DND-41 (cell line): ENCODE results near the gene PLXNA4.

Source experiments
- ATAC-seq: fragments of 200-7000 bp; cut with Tn5 transposase; 3 replicates; pipeline ENCODE4 v1.9.1; 2021; ENCODE audit warnings: low read depth; ENCODE audit not compliant: insufficient read depth
- DNase-seq: peaks from one replicate; pipeline ENCODE4 v3.0.0-alpha.2; 2020
- H2AFZ ChIP-seq: 2 replicates; pipeline ENCODE4 v1.6.0; 2012; ENCODE audit warnings: low read depth, low read length
- H3K27ac ChIP-seq: 2 replicates; pipeline ENCODE4 v1.5.1; 2012; ENCODE audit warnings: low read length, inconsistent platforms
- H3K27me3 ChIP-seq: fragments of 200-600 bp; sonication (generic); 2 replicates; pipeline ENCODE4 v1.6.0; 2012; ENCODE audit warnings: low read length, mild to moderate bottlenecking, inconsistent platforms; ENCODE audit not compliant: insufficient read depth, poor library complexity
- H3K36me3 ChIP-seq: 2 replicates; pipeline ENCODE4 v1.5.1; 2012; ENCODE audit warnings: low read length, inconsistent platforms; ENCODE audit not compliant: insufficient read depth
- H3K4me1 ChIP-seq: 2 replicates; pipeline ENCODE4 v1.5.1; 2012; ENCODE audit warnings: mild to moderate bottlenecking, low read length; ENCODE audit not compliant: insufficient read depth
- H3K4me2 ChIP-seq: 2 replicates; pipeline ENCODE4 v1.6.0; 2012; ENCODE audit warnings: mild to moderate bottlenecking, moderate library complexity, low read length, inconsistent platforms; ENCODE audit not compliant: insufficient read depth
- H3K4me3 ChIP-seq, 2 experiments: fragments of 200-600 bp in 1 of 2; shearing (Covaris generic) in 1 of 2; 2 replicates each; pipeline ENCODE4 v1.5.1; 2012 to 2016; ENCODE audit warnings: inconsistent platforms in 2 of 2, low read length in 2 of 2, mild to moderate bottlenecking in 2 of 2, low read depth in 1 of 2, moderate library complexity in 1 of 2
- H3K79me2 ChIP-seq: 2 replicates; pipeline ENCODE4 v1.6.0; 2012; ENCODE audit warnings: low read length, inconsistent platforms; ENCODE audit not compliant: insufficient read depth
- H3K9ac ChIP-seq: 2 replicates; pipeline ENCODE4 v1.6.0; 2012; ENCODE audit warnings: low read depth, mild to moderate bottlenecking, inconsistent platforms, low read length, moderate library complexity
- H3K9me3 ChIP-seq: 2 replicates; pipeline ENCODE4 v1.5.1; 2012; ENCODE audit warnings: low read length, moderate library complexity, mild to moderate bottlenecking, inconsistent platforms; ENCODE audit not compliant: insufficient read depth, severe bottlenecking
- H4K20me1 ChIP-seq: 2 replicates; pipeline ENCODE4 v1.6.0; 2012; ENCODE audit warnings: low read length; ENCODE audit not compliant: insufficient read depth
- EZH2 ChIP-seq: IDR thresholded peaks from 3 replicates; pipeline ENCODE4 v1.6.1; 2012; ENCODE audit warnings: borderline replicate concordance, low read depth, mild to moderate bottlenecking, moderate library complexity, low read length, inconsistent platforms; ENCODE audit not compliant: severe bottlenecking
- TF ChIP-seq, protein P1 (sequence below): IDR thresholded peaks from 2 replicates; pipeline ENCODE4 v1.5.1; 2012; ENCODE audit warnings: borderline replicate concordance, low read length, moderate library complexity, mild to moderate bottlenecking; ENCODE audit not compliant: poor library complexity, severe bottlenecking; ENCODE audit errors: extremely low read depth

The PLXNA4 gene

GRCh38 chr7:132100981-132101380 is 475.3 kb downstream of the PLXNA4 start:
- Histone ChIP-seq H3K4me2 (no peak overlapping the region), H3K27ac (no peak overlapping the region), H3K9me3 (no peaks in the 10 kb centered on the region), H3K9ac (no peak overlapping the region), H3K27me3 (peaks cover 7% of the 10 kb centered on the region), H3K4me3 (no peak overlapping the region), H3K79me2 (no peaks in the 10 kb centered on the region), H3K4me1 (no peaks in the 10 kb centered on the region), H3K36me3 (no peaks in the 10 kb centered on the region), H4K20me1 (no peaks in the 10 kb centered on the region; the same call in 1 of the 2 replicates), H2AFZ (no peak overlapping the region)
- no peak for TF ChIP-seq EZH2
- TF ChIP-seq, protein P1, sequence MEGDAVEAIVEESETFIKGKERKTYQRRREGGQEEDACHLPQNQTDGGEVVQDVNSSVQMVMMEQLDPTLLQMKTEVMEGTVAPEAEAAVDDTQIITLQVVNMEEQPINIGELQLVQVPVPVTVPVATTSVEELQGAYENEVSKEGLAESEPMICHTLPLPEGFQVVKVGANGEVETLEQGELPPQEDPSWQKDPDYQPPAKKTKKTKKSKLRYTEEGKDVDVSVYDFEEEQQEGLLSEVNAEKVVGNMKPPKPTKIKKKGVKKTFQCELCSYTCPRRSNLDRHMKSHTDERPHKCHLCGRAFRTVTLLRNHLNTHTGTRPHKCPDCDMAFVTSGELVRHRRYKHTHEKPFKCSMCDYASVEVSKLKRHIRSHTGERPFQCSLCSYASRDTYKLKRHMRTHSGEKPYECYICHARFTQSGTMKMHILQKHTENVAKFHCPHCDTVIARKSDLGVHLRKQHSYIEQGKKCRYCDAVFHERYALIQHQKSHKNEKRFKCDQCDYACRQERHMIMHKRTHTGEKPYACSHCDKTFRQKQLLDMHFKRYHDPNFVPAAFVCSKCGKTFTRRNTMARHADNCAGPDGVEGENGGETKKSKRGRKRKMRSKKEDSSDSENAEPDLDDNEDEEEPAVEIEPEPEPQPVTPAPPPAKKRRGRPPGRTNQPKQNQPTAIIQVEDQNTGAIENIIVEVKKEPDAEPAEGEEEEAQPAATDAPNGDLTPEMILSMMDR: no peak
- DNase-seq (no peak), ATAC-seq (no peak)

- Histone ChIP-seq H3K79me2 (no peaks in the 10 kb centered on the region), H3K9me3 (no peaks in the 10 kb centered on the region), H2AFZ (no peak overlapping the region), H3K9ac (no peak overlapping the region), H3K4me3 (no peak overlapping the region), H3K27ac (no peak overlapping the region), H3K4me1 (no peaks in the 10 kb centered on the region), H3K36me3 (no peaks in the 10 kb centered on the region), H4K20me1 (no peaks in the 10 kb centered on the region; the same call in 1 of the 2 replicates), H3K4me2 (no peak overlapping the region), H3K27me3 (peaks cover 7% of the 10 kb centered on the region)
- DNase-seq (no peak), ATAC-seq (no peak)
- no peak for TF ChIP-seq EZH2
- TF ChIP-seq, protein P1: no peak
Measured at GRCh38 chr7:132100483-132100882, 475.8 kb downstream of the PLXNA4 start.

GRCh38 chr7:132099163-132099562 is 477.1 kb downstream of the PLXNA4 start:
- no peak for DNase-seq
- Histone ChIP-seq H2AFZ (no peak overlapping the region), H3K4me3 (no peak overlapping the region), H3K4me2 (no peak overlapping the region), H3K27ac (no peak overlapping the region), H3K36me3 (no peaks in the 10 kb centered on the region), H3K79me2 (no peaks in the 10 kb centered on the region), H4K20me1 (no peaks in the 10 kb centered on the region; the same call in 1 of the 2 replicates), H3K9me3 (no peaks in the 10 kb centered on the region), H3K4me1 (no peaks in the 10 kb centered on the region), H3K9ac (no peak overlapping the region), H3K27me3 (peaks cover 7% of the 10 kb centered on the region)
- no peak for TF ChIP-seq EZH2
- TF ChIP-seq, protein P1: no peak
- no peak for ATAC-seq

GRCh38 chr7:132098327-132098726 is 477.9 kb downstream of the PLXNA4 start:
- peaks cover 7% of the 10 kb centered on the region for H3K27me3 ChIP-seq
- TF ChIP-seq, protein P1: no peak
- TF ChIP-seq EZH2: no peak
- H4K20me1 ChIP-seq: no peaks in the 10 kb centered on the region; the same call in 1 of the 2 replicates
- DNase-seq (no peak), ATAC-seq (no peak)
- no peak overlapping the region for H3K4me3 ChIP-seq
- H2AFZ ChIP-seq: no peak overlapping the region
- H3K27ac ChIP-seq: no peak overlapping the region
- H3K4me2 ChIP-seq: no peak overlapping the region
- no peaks in the 10 kb centered on the region for H3K4me1 ChIP-seq
- no peaks in the 10 kb centered on the region for H3K9me3 ChIP-seq
- H3K9ac ChIP-seq: no peak overlapping the region
- H3K79me2 ChIP-seq: no peaks in the 10 kb centered on the region
- H3K36me3 ChIP-seq: no peaks in the 10 kb centered on the region
